HG03520 (cell line): ENCODE results near the gene GRHL1.

Experiments
- ATAC-seq: cut with Tn5 transposase; IDR thresholded peaks from one replicate; pipeline ENCODE4 v1.9.1; 2021; ENCODE audit warnings: mild to moderate bottlenecking, moderate library complexity; ENCODE audit not compliant: unreplicated experiment

The GRHL1 gene

GRCh38 chr2:9992427-9993187 lies 41.1 kb downstream of the GRHL1 start:
- no peak for ATAC-seq

GRCh38 chr2:9993488-9994165 lies 42.1 kb downstream of the GRHL1 start:
- no peak for ATAC-seq

GRCh38 chr2:9994462-9994861 lies 43.0 kb downstream of the GRHL1 start:
- ATAC-seq, result no peak

GRCh38 chr2:9995059-9995458 lies 43.6 kb downstream of the GRHL1 start:
- ATAC-seq, result no peak

- ATAC-seq, result no peak
These were observed 44.8 kb downstream of the GRHL1 start for GRCh38 chr2:9996321-9996720.

- ATAC-seq, result no peak
These were observed 46.4 kb downstream of the GRHL1 start for GRCh38 chr2:9997936-9998335.

- no peak for ATAC-seq
These were observed 47.6 kb downstream of the GRHL1 start for GRCh38 chr2:9998916-9999654.

GRCh38 chr2:9999693-10000092 lies 48.2 kb downstream of the GRHL1 start:
- ATAC-seq, result no peak

GRCh38 chr2:10000541-10000940 lies 49.0 kb downstream of the GRHL1 start:
- ATAC-seq, result no peak

GRCh38 chr2:10001586-10001985 lies 50.1 kb downstream of the GRHL1 start:
- no peak for ATAC-seq

- ATAC-seq, result no peak
These were observed 50.6 kb downstream of the GRHL1 start for GRCh38 chr2:10002109-10002508.

GRCh38 chr2:10002681-10003080 lies 51.2 kb downstream of the GRHL1 start:
- ATAC-seq, result no peak

- no peak for ATAC-seq
These were observed 52.0 kb downstream of the GRHL1 start for GRCh38 chr2:10003206-10004125.

GRCh38 chr2:10004401-10004800 lies 52.9 kb downstream of the GRHL1 start:
- ATAC-seq, result no peak

- ATAC-seq, result no peak
These were observed 53.3 kb downstream of the GRHL1 start for GRCh38 chr2:10004836-10005235.

GRCh38 chr2:10005461-10006235 lies 54.2 kb downstream of the GRHL1 start:
- ATAC-seq, result no peak

GRCh38 chr2:10006236-10007161 lies 55.0 kb downstream of the GRHL1 start:
- ATAC-seq, result no peak

- ATAC-seq, result no peak
These were observed 55.9 kb downstream of the GRHL1 start for GRCh38 chr2:10007435-10007834.
